NCI-H1436 (cell line): ENCODE data around the gene NXN.
A peak's percentile ranks its signal among the peaks of the same experiment; 100 is the strongest.
"Not testable (repeated sequence)": the region's sequence is repeated elsewhere in the genome, so short reads cannot be mapped to it uniquely, and the experiment has no call there.

ENCODE experiments used
- DNase-seq: peaks from one replicate; lab custom pipeline; 2025; lab: John Stamatoyannopoulos, UW

The NXN gene

DNA sequence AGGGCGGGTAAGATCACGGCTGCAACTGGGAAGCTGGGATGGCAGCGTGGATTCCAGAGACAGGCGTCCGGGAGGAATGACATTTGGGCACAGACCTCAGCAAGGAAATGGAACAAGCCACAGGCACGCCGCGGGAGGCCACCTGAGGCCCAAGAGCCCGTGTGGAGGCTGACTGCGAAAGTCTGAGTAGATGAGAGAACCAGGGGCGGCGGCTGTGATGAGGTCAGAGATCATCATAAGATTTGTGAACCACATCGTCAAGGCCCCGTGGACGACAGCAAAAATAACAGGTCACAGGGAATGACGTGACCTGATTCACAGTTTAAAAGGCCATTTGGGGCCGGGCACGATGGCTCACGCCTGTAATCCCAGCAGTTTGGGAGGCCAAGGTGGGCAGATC is 149.2 kb downstream of the NXN start:
- no peak for DNase-seq

DNA sequence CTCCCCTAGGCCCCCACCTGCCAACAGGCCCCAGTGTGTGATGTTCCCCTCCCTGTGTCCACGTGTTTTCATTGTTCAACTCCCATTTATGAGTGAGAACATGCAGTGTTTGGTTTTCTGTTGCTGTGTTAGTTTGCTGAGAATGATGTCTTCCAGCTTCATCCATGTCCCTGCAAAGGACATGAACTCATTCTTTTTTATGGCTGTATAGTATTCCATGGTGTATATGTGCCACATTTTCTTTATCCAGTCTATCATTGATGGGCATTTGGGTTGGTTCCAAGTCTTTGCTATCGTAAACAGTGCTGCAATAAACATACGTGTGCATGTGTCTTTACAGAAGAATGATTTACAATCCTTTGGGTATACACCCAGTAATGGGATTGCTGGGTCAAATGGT is 150.0 kb downstream of the NXN start:
- DNase-seq: not testable (repeated sequence)

- DNase-seq: no peak
These were observed 150.8 kb downstream of the NXN start for GRCh38 chr17:828761-829160.

- no peak for DNase-seq
These were observed 152.8 kb downstream of the NXN start for GRCh38 chr17:826778-827177.

GRCh38 chr17:825216-825615 is 154.4 kb downstream of the NXN start:
- no peak for DNase-seq

- DNase-seq: no peak
These were observed 155.2 kb downstream of the NXN start for GRCh38 chr17:824378-824777.

GRCh38 chr17:823501-823902 is 156.1 kb downstream of the NXN start:
- peak; percentile 55 for DNase-seq

DNA sequence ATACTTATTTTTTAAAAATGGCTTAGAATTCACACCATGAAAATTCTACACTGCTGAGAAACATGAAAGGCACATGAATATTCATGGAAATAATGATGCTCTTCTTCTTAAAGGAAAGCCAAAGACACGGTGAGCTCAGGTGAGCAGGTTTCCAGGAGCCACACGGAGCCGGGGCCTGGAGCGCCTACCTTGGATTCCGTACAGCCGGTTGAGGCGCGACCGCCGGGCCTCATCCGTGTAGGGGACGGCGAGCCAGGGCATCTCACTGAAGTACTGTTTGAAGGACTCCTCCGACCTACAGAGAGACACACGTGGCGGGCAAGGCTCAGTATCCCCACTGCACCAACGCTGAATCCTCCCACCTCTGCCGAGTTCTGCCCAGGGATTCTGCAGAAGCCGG is 160.3 kb downstream of the NXN start:
- no peak for DNase-seq

- no peak for DNase-seq
These were observed 165.2 kb downstream of the NXN start for GRCh38 chr17:814371-814770.

GRCh38 chr17:812638-813204 is 166.9 kb downstream of the NXN start:
- no peak for DNase-seq

DNA sequence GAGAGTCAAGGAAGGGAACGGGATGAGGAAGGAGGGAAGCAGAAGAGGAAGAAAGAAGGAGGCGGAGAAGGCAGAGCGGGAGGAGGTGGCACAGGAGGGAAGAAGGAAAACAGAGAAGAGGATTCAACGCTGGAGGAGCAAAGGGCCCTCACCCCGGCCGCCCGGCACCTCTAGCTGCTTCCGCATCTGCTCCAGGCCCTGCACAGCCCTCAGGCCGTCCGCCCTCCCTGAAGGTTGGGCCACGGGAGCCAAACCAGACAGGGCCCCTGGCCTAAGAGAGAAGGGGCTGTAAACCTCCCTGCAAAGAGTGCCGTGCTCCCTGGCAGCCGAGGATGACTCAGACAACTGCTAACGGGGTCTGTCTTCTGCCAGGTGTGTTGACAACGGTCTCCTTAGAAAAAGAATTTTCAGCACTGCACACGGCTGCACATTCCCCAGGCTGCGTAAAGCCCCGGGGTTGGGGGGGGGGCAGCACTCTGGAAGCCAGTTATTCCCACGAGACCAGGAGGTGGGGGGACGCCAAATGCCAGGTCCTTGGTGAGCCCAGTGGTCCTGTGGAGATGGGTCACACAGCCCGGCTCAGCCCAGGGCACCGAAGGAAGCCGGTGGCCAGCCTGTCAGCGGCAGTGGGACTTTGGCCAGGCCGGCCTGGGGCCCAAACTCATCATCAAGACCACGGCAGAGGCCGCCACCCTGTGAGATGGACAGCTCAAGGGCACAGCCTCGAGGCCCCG is 168.4 kb downstream of the NXN start:
- no peak for DNase-seq

GRCh38 chr17:807523-808294 is 171.9 kb downstream of the NXN start:
- DNase-seq: no peak

GRCh38 chr17:806781-807522 is 172.6 kb downstream of the NXN start:
- no peak for DNase-seq

DNA sequence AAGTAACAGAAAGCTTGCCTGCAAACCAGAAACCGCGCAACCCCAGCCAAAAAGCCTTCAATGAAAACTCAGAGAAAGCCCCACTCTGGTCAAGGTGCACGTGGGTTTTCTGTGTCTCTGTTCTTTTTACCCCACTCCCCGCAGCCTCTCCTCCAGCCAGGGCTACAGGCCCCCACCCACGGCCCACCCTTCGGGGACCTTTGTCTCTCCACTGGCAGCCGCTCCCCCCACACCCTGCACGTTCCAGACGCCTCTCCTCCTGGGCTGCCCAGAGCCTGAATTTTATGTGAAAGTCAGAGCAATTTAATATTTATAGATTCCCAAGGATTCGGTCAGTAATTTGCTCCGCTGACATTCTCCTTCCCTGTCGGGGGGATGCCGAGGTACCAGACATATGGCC is 173.2 kb downstream of the NXN start:
- no peak for DNase-seq

GRCh38 chr17:805886-806285 is 173.7 kb downstream of the NXN start:
- DNase-seq: not testable (repeated sequence)

DNA sequence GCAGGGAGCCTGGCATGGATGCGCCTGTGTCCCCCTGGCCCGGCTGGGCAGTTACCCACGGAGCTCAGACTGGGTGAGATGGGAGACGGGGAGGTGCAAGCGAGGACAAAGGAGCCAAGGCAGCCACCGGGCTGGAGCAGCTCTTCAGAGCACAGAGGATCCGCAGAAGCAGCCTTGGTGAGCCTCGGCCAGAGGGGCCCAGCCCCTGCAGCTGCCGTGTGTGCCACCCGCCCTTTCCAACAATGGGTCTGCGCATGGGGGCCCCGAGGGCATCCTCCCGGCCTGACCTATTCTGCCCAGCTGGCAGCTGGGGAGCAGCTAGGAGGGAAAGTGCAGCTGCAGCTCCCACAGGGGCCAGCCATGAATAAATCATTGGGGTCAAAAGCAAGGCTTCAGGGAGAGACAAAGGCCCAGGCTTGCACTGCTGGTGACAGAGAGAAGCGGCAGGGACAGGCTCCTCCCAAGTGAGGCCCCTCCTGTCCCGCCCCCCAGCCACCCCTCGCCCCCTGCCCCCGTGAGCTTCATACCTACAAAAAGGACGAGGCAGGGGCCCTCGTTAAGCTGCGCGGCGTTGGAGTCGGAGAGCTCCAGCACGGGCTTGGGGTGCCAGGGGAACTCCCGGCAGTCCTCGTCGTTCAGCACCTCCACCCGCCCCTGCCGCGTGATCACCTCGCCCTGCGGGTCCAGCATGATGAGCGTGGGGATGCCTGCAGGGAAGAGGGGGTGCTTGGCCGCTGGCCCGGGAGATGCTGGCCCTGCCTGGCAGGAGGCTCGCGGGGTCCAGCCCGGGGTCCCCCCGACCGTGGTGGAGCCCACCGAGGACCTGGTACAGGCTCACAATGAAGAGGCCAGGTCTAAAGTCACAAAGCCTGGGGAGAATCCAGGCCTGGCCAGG is 174.8 kb downstream of the NXN start:
- DNase-seq: no peak

DNA sequence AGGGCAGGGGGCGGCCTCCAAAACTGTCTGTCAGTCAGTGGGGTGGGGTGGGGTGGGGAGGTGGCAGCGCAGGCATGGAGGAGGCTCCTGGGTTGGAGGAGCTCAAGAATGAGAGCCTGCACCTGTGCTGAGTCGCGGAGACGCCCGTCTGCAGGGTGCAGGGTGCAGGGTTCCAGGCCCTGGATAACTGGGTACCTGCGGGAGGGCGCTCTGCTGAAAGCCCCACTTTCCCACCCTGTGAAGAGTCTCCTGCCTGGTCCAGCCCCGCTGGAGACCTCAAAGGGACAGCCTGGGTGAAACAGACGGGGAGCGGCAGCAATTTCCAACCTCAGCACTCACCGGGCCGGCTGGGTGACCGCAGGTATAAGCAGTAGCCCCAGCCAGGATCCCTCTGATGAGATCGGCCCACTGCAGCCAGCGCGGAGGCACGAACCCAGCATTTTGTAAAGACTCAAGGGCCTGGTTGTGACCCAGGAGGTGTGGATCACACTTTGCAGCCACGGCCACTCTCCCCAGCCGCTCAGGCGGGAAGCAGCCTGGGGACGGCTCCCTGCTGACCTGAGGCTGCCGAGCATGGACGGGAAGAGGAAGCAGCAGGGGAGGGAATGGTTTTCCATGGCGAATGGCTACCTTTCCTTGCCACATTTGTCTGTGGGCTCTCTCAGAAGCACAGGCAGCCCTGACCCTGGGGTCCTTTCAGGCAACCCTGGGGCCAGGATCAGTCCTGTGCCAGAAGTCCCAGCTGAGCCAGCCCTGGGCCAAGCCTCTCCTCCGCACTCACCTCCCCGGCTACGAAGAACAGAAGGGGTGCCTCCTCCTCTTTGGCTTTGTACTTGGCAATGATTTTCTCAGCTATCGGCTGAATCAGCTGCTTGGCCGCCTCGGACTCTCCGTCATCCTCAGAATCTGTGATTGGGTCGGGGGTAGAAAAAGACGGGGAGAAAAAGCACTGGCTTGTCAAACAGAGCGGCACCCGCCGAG is 176.4 kb downstream of the NXN start:
- no peak for DNase-seq

GRCh38 chr17:802481-802880 is 177.1 kb downstream of the NXN start:
- no peak for DNase-seq

DNA sequence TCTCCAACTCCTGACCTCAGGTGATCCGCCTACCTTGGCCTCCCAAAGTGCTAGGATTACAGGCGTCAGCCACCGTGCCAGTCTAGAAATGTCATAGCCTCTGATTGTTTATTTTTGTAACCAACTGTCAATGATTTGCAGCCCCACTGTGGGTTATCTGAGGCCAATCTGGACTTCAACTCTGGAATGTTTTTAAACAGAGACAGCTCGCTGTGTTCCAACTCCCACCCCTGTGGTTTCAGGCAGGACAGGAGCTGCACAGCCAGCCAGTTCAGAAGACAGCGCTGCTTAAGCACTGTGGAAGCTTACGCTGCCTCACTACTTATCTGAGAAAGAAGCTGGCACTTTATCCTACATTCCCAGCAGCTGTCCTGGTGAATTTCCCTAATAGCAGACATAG is 177.9 kb downstream of the NXN start:
- DNase-seq: no peak
